Measurements from ENCODE around the gene ERGIC1.

ERGIC1 gene

GRCh38 chr5:172952034-172952511, 118.0 kb downstream of the ERGIC1 start:
- H3K4me3 ChIP-seq (replicated peaks; ENCODE audit: low read depth, low read length), result no peak overlapping the region
- TF ChIP-seq CTCF (IDR thresholded peaks at IDR 0.05; ENCODE audit: low read length, missing control alignments), result no peak
- DNase-seq (ENCODE audit: low read depth), result no peak

- no peak for TF ChIP-seq CTCF (IDR thresholded peaks at IDR 0.05; ENCODE audit: low read length, missing control alignments)
- no peak overlapping the region for H3K4me3 ChIP-seq (replicated peaks; ENCODE audit: low read depth, low read length)
- peak; percentile 91 for DNase-seq (ENCODE audit: low read depth)
Measured at GRCh38 chr5:172953776-172954675, 120.0 kb downstream of the ERGIC1 start.

- no peak for DNase-seq (ENCODE audit: low read depth)
- H3K4me3 ChIP-seq (replicated peaks; ENCODE audit: low read depth, low read length), result no peak overlapping the region
- TF ChIP-seq CTCF (IDR thresholded peaks at IDR 0.05; ENCODE audit: low read length, missing control alignments), result no peak
Measured at GRCh38 chr5:172954751-172955159, 120.7 kb downstream of the ERGIC1 start.

- DNase-seq (ENCODE audit: low read depth), result no peak
- no peak for TF ChIP-seq CTCF (IDR thresholded peaks at IDR 0.05; ENCODE audit: low read length, missing control alignments)
- H3K4me3 ChIP-seq (replicated peaks; ENCODE audit: low read depth, low read length), result no peak overlapping the region
Measured at GRCh38 chr5:172956228-172956627, 122.2 kb downstream of the ERGIC1 start.

- DNase-seq (ENCODE audit: low read depth), result no peak
- H3K4me3 ChIP-seq (replicated peaks; ENCODE audit: low read depth, low read length), result no peak overlapping the region
- TF ChIP-seq CTCF (IDR thresholded peaks at IDR 0.05; ENCODE audit: low read length, missing control alignments), result no peak
Measured at GRCh38 chr5:172956936-172957335, 122.9 kb downstream of the ERGIC1 start.

GRCh38 chr5:172957458-172957857, 123.4 kb downstream of the ERGIC1 start:
- no peak for TF ChIP-seq CTCF (IDR thresholded peaks at IDR 0.05; ENCODE audit: low read length, missing control alignments)
- H3K4me3 ChIP-seq (replicated peaks; ENCODE audit: low read depth, low read length), result no peak overlapping the region
- no peak for DNase-seq (ENCODE audit: low read depth)

Data from fibroblast of pulmonary artery (primary cell).